HG03196 (cell line): ENCODE results near the gene TMEM204.

Experiments
- ATAC-seq: cut with Tn5 transposase; IDR thresholded peaks from one replicate; pipeline ENCODE4 v1.9.1; 2021; ENCODE audit not compliant: unreplicated experiment

The TMEM204 gene

DNA sequence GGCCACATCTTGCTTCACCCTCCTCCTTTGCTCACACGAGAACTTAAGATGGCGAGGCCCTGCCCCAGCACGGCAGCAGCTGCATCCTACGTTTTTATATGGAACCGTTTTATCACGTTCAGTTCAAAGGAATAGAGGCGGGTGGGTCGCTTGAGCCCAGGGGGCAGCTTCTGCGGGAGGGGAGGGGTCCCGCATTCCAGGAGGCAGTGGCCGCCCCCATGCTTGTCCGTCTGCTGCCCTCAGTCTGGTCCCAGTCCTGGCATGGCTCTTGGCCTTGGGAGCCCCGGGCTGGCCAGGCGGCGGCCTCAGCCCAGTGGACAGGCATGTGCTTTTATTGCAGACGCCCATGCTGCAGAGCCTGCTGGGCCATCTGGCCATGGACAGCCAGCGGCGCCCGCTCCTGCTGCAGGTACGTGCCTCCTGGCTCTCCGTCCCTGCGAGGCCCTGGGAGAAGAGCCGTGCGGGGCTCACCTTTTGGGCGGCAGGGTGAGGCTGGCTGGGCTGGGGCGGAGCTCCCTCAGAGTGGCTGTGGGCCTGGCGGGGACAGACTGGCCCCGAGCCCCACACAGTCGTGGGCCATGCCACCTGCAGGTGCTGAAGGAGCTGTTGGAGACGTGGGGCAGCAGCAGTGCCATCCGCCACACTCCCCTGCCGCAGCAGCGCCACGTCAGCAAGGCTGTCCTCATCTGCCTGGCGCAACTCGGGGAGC lies 33.6 kb upstream of the TMEM204 start:
- ATAC-seq = no peak

DNA sequence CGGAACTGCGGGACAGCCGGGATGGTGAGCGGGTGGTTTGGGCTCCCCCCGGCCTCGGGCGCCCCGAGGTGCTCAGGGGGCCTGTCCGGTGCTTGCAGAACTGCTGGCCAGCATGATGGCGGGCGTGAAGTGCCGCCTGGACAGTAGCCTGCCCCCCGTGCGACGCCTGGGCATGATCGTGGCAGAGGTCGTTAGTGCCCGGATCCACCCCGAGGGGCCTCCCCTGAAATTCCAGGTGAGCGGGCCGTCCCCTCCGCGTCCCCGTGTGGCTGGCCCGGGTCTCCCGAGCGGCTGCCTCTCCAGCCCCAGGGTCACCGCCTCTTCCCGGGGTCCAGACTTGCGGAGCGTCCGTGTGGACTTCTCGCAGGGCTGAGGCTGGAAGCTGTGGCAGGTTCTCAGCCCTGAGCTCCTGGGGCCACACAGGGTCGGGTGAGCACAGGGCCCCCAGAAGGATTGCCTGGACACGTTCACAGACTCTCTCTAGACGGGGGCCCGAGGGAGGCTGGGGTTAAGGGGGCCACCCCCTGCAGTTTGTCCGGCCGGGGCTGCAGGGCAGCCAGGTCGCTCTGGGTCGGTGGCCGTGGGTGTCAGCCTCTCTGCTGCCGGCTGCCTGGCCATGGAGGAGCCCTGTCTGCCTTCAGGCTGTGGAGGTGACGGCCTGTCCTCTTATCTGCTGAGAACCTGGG lies 32.9 kb upstream of the TMEM204 start:
- ATAC-seq = no peak

DNA sequence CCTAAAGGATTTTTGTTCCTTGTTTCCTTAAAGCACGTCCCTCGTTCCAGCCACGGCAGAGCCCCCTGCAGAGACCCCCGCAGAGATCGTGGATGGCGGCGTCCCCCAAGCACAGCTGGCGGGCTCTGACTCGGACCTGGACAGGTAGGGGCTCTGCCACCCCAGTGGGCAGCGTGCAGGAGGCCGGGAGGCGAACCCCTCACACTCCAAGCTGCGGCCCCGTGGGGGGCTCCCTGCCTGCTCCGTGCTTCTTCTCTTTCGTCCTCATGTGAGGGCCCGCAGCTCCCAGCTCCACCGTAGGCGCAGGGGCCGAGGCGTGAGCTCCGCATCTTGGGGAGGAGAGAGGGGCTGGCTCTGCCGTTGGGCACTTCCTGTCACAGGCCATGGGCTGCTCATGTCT lies 31.8 kb upstream of the TMEM204 start:
- ATAC-seq = no peak

DNA sequence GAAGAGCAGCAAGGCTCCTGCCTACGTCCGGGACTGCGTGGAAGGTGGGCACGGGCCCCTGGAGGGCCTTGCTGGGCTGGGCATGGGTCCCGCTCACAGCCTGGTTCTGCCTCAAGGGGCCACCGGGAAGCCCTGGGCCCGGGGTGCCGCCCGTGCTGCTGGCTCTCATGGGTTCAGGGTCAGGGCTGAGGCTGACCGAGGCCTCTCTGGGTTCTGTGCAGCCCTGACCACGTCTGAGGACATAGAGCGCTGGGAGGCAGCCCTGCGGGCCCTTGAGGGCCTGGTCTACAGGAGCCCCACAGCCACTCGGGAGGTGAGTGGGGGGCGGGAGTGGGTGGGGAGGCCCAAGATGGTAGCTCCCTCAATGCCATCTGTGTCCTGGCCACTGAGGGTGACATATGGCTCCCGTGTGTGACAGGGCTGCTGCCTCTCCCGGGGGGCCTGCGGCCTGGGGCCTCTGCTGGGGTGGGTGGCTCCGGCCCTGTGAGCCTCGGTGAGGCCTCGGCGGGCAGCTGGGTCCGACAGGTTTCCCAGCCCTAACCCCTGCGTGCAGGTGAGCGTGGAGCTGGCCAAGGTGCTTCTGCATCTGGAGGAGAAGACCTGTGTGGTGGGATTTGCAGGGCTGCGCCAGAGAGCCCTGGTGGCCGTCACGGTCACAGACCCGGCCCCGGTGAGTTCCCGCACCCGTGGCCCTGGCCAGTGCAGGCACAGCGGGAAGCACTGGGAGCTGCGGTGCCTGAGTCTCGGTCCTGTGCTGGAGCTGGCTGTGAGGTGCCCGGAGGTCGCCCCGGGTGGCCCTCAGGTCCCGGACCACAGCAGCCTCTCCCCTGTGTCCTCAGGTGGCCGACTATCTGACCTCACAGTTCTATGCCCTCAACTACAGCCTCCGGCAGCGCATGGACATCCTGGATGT lies 31.1 kb upstream of the TMEM204 start:
- no peak for ATAC-seq

DNA sequence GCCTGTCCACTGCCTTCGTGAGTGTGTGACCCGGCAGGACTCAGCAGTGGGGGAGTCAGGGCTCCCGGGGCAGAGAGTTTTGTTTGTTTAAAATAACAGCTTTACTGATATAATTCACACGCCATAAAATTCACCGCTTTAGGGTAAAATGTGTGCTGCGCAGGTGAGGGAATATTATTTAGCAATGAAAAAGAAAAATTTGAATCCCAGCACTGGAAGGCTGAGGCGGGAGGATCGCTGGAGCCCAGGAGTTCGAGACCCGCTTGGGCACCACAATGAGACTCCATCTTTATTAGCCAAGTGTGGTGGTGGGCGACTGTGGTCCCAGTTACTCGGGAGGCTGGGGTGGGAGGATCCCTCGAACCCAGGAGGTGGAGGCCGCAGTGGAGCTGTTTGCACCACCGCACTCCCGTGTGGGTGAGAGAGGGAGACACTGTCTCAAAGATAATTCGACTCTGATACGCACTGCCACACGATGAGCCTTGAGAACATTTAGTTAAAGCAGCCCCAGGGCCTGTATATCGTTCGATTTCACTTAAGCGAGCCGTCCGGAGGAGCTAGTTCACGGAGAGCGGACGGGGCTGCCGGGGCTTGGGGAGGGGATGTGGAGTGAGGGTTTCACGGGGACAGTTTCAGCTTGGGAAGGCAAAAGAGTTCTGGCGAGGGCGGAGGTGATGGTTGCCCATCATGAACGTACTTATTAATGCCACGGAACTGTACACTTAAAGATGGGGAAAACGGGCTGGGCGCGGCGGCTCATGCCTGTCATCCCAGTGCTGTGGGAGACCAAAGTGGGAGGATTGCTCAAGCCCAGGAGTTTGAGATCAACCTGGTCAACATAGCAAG lies 30.1 kb upstream of the TMEM204 start:
- no peak for ATAC-seq

DNA sequence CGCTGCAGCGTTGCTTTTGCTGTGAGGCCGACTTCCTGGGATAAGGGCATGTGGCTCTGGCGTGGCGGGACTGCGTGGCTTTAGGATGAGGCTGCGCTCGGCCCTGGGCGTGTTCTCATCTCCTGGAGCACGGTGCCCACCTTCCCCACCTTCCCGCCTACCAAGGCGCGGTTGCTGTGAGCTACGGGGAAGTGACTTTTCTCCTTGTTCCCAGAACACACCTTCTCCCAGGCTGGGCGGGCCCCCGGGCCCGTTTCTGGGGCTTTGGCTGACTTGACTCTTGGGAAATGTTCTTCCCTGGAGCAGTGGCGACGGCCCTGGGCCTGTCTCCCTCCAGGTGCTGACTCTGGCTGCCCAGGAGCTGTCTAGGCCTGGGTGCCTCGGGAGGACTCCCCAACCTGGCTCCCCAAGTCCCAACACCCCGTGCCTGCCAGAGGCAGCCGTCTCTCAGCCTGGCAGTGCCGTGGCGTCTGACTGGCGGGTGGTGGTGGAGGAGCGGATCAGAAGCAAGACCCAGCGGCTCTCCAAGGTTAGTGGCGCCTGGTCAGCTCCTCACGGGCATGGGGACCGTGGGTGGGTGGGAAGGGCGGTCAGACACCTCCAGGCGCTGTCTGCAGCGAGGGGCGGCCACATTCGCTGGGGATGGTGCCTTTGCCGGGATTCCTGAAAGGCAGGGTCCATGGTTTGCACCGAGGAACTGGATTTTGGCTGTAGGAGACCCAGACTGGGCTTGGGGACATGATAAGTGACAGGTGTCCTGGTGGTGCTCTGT lies 28.2 kb upstream of the TMEM204 start:
- no peak for ATAC-seq

DNA sequence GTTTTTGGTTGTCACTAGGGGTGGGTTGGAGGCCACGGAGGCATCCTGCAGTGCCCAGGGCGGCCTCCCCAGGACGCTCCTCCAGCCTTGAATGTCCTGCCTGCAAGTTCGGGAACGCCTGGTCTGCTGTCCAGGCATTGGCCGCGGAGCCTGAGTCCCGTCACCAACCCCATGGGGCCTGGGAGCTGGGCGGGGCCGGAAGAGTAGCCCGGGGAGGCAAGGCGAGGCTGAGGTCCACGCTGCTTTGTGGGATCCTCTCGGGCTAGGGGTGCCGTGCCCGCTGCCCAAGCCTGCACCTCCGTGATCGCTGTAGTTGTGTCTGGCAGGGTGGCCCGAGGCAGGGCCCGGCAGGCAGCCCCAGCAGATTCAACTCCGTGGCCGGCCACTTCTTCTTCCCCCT lies 27.6 kb upstream of the TMEM204 start:
- ATAC-seq = no peak

DNA sequence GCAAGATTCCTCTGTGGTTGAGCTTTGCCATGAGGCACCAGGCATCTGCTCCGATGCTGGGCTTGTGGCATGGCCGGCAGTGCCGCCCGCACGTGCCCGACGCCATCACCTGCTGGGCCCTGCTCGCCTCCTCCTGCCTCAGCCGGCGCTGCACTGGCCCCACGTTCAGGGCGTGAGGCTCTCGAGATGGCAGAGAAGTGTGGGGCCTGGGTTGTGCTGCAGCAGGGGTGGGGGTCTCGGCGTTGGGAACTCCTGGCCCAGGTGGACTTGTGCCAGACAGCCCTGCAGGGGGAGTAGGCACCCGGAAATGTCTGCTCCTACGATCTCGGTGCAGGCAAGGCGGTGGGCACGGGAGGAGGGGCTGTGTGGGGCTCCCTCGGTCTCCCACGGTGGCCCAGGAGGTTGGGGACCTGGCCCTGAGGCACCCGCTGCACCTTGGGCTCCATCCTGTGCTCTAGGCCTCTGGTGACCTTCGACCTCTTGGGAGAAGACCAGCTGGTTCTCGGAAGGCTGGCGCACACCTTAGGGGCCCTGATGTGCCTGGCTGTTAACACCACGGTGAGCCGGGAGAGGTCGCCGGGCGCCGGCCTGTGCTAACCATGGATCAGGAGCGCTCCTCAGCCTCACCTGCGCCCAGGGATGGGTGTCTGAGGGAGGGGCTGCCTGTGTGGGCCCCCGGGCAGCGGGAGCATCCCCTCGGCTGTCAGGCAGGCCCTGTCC lies 26.8 kb upstream of the TMEM204 start:
- ATAC-seq = no peak

DNA sequence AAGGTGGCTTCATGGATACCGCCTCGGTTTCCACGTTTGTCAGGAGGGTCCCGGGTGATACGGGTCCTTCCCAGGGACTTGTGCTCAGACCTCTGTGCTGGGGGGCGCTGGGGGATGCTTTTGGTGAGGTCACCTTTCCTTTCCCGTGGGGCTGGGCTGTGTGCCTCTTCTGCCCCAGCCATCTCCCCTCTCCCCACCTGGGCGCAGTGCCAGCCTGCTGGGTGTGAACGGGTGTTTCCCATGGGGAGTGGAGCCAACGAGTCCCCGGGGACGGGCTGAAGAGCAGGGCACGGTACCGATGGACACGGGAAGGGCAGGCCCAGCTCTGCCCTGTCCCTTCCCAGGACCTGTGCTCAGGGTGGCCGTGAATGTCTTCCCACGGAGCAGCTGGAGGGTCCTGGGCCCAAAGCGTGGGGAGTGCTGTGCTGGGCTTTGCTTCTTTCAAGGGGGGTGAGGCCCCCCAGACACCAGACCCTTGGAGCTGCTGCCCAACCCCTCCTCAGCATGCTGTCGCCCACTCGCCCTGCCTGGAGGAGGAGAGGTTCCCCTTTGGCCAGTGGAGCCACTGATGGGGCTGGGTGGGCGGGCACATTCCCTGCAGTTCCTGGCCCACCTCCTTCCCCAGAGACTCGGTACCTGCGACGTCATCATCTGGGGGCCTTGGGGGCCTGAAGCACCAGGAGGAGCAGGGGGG lies 24.8 kb upstream of the TMEM204 start:
- ATAC-seq = no peak

DNA sequence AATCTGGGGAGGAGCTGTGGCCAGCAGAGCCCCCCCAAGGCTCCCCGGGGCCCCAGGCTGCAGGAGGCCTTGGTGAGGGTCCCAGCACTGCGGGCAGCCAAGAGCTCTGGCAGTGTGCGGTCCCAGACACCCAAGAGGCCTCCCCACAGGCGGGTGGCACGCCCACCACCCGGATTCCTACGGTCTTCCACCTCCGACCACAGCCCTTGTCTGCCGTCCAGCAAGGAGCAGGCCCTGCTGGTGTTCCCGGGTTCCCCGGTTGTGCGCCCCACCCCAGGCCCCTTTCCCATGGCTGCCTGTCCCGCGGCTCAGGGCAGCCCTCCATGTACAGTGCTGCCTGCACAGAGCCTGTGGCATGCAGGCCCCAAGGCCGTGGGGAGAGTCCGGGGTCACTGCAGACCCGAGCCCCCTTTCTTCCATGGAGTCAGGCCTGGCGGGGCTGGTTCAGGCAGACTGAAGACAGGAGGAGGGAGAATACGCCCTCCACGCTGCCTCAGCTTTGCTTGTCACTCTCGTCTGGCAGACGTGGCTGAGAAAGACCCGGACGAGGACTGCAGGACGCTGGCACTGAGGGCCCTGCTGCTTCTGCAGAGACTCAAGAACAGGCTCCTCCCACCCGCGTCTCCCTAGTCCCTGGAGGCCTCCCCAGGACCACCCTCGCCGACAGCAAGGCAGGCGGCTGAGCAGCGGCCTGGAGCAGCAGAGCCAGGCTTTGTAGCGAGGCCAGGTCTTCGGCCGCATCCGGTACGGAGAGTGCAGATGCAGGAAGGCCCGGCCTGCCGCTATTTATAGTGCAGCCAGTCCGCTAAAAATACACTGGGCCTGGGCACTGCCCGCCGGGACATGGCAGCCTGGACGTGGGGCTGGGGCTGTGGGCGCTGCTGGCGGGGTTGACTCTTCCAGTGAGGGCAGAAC lies 23.9 kb upstream of the TMEM204 start:
- no peak for ATAC-seq

DNA sequence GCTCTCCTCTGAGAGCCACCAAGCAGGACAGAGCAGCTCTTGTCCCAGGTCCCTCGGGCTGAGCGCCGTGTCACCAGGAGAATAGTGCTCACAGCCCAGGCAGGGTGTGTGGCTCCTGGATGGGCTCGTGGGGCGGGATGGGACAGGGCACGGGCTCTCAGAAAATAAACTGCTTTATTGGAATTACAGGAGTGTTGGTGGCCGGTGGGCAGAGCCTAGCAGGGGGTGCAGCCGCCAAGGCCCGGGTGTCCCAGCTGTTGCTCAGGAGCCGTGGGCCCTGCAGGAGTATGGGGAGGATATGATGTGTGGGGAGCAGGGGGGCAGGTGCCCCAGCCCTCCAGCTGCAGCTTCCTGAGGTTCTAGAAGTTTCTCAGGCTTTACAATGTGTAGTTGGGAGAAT lies 23.2 kb upstream of the TMEM204 start:
- ATAC-seq = no peak

DNA sequence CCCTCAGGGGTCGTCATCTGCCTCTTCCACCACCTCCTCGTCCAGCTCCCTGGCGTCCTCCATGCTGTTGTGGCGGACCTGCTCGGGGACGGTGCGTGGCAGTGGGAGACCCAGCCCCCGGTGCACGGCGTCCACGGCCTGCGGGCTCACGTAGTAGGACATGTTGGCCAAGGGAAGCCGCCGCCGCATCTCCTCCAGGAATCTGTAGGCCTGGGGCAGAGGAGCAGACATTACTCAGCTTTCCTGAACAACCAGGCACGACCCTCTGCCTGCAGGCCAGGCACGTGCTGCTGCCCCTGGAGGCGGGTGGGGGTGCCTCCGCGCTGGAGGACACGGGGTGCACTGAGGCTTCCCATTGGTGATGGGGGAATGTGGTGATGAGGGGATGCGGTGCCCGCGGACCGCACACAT lies 22.5 kb upstream of the TMEM204 start:
- ATAC-seq = no peak

DNA sequence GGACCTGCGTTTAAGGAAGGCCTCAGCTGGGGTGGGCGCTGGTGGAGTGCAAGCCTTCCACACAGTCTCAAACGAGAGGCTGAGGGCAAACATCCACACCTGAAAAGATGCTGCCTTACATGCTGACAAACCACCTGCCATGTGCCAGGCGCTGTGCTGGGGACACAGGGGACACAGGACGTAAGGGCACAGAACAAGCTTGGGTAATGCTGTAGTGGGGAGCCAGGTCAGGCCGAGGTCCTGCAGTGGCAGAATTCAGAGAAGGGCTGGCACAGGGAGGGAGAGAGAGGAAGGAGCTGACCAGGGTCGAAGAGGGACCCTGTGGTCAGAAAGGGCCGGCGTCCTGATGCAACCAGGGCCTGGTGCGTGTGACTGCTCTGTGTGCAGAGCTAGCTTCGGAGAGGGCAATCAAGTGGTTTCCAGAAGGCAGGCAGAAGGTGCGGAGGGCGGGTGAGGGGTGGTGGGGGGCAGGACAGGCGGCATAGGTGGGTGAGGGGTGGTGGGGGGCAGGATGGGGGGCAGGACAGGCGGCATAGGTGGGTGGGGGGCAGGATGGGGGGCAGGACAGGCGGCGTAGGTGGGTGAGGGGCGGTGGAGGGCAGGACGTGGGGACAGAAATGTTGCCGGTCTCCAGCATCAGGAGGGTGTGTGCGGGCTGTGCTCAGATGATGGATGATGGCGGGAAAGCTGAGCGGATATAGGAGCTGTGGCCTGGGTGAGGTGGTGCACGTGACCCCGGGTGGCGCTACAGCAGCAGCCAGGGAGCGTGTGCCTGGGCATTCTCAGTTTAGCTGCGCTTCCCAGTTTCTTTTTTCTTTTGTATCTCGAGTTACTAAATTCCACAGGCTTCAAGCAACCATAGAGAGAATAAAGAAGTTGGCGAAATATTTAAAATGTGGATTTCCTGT lies 21.6 kb upstream of the TMEM204 start:
- ATAC-seq = no peak

DNA sequence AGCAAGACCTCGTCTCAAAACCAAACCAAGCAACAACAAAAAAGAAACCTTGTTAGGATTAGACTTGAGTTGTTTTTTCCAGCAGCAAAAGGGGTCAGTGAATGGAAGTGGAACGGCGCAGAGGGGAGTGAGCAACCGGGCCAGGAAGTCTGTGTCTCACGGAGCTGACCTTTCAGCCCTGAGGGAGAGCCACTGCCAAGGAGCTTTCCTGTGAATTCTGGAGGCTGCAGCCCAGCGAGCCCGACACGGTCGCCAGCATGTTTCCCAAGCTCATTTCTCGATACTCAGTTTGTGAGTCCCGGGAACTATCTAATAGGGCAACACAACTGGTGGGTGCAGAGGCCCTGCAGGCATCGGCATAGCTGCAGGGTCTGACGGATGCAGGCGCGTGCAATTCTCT lies 20.7 kb upstream of the TMEM204 start:
- ATAC-seq = no peak

DNA sequence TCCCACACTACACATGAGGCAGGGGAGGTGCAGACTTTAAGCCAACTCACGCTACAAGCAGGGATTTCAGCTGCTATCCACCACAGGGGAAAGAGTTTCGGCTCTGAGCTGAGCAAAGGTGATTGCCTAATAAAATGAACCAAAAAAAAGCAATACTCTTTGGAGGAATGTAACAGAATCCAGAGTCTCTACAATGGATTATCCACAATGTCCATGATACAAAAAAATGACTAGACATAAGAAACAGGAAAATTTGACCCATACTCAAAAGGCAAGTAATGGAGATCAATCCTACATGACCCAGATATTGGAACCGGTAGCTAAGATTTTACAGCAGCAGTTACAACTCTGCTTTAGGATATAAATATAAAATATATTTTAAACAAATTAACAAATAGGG lies 19.0 kb upstream of the TMEM204 start:
- no peak for ATAC-seq

DNA sequence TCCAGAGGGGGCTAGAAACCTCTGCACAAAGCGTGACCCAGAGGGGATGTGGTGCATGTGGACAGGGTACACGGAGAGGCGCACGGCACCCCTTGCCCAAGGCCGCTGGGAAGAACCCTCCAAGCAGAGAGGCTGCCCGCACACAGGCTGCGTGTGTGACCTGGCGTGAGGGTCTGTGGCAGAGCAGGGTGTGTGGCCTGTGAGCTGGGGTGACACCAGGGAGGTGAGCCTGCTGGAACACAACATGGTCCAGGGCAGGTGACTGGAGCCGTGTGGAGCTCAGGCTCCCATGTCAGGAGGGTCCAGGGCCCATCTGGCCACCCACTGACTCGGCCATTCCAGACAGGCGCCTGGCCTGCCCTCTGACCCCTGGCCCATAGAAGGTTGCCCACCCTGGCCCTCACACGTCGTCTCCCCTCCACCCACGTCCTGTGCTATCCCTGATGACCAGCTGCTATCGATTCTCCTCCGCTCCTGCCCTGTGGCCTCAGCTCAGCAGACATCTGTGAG lies 14.8 kb upstream of the TMEM204 start:
- no peak for ATAC-seq

DNA sequence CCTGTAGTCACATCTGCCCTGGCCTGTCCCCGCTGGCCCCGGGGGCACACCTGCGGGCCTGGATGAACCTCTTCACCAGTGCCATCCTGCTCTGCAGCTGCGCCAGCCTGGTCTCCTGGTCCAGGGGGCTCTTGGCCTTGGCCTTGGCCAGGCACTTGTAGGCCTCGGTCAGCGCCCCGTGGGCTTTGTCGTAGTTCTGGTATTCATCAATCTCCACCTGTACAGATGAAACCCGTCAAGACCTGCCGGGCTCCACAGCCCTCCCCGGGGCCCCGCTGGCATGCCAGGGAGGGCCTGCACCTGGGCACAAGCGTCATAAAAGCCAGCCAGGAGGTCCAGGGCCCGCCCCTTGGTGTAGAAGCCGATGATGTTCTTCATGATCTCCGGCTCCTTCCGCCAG lies 13.6 kb upstream of the TMEM204 start:
- ATAC-seq = no peak
